Left lung (tissue), 10 donors: Measurements from ENCODE around the gene TACC3. TPM values are rescaled to one million over a fixed set of nuclear protein-coding genes. Genes with fewer than 3 reads are reported as not detected.

Experiments used
- ATAC-seq: fragments of 200-7000 bp; cut with Tn5 transposase; one replicate; pipeline ENCODE4 v1.9.1; 2020; ENCODE audit warnings: moderate library complexity
- DNase-seq, 4 donors: peaks; one replicate each; pipeline ENCODE4 v3.0.0-alpha.2; 2013 to 2020
- H3K27ac ChIP-seq, 2 donors: fragments of 200-600 bp; sonication (generic) in 1 of 2; one replicate each; pipeline versions ENCODE4 v1.5.0 to v1.8.0; 2020 to 2021
- H3K27me3 ChIP-seq, 2 donors: fragments of 200-600 bp; sonication (generic) in 1 of 2; one replicate each; pipeline versions ENCODE4 v1.5.0 to v1.8.0; 2020 to 2021
- H3K36me3 ChIP-seq, 2 donors: fragments of 200-600 bp; sonication (generic) in 1 of 2; one replicate each; pipeline versions ENCODE4 v1.5.0 to v1.8.0; 2020 to 2021
- H3K4me1 ChIP-seq, 2 donors: fragments of 200-600 bp; one replicate each; pipeline ENCODE4 v1.8.0; 2021
- H3K4me3 ChIP-seq, 2 donors: fragments of 200-600 bp; sonication (generic) in 1 of 2; one replicate each; pipeline versions ENCODE4 v1.5.0 to v1.8.0; 2020 to 2021; ENCODE audit warnings: mild to moderate bottlenecking in 1 of 2
- H3K9me3 ChIP-seq, 2 donors: fragments of 200-600 bp; sonication (generic) in 1 of 2; one replicate each; pipeline versions ENCODE4 v1.5.0 to v1.8.0; 2020 to 2021
- CTCF ChIP-seq, 2 donors: fragments of 200-600 bp; sonication (generic) in 1 of 2; IDR thresholded peaks; one replicate each; pipeline versions ENCODE4 v1.5.0 to v1.8.0; 2021; ENCODE audit warnings: antibody characterized with exemption in 2 of 2
- intact Hi-C, 2 donors: fragments of 100-400 bp; cut with DNase I; formaldehyde crosslinking; loops; one replicate each; pipeline versions ENCODE4 v1.11.2 to v1.14.2; 2022
- polyA plus RNA-seq, 6 donors: library from polyadenylated mRNA; unstranded; fragments of 120-200 nt; gene quantifications; one replicate each; pipeline ENCODE4 v1.2.1, GENCODE V29; 2013; ENCODE audit not compliant: insufficient read length in 6 of 6
- total RNA-seq, 2 donors: library from RNA; stranded (reverse); fragmentation: NEBNext Ultra II Directional; extraction: Animal tissue kit (Norgen Biotek cat#: 25700); gene quantifications; one replicate each; pipeline ENCODE4 v1.2.1, GENCODE V29; 2021
- donor health status: DM: no; HTN: yes; CAD: no.
- donor health status: DM: no; HTN: no; CAD: no.

Gene TACC3
- total and polyA plus RNA-seq, 8 donors = 20.3 to 76.2 (median 44.7) TPM

GRCh38 chr4:1788254-1788973 is 67.1 kb downstream of the TACC3 start:
- no peak for TF ChIP-seq CTCF (IDR thresholded peaks at IDR 0.05)
- Histone ChIP-seq H3K36me3 (no peaks in the 10 kb centered on the region), H3K4me1 (no peaks in the 10 kb centered on the region), H3K27me3 (peaks cover 0 to 25% of the 10 kb centered on the region in 2 donors), H3K4me3 (no peak overlapping the region), H3K27ac (no peak overlapping the region), H3K9me3 (no peaks in the 10 kb centered on the region)
- intact Hi-C loops = no loop called here
- ATAC-seq (no peak), DNase-seq (no peak)

GRCh38 chr4:1789552-1789951 is 68.2 kb downstream of the TACC3 start:
- intact Hi-C loops = no loop called here
- Histone ChIP-seq H3K27ac (no peak overlapping the region), H3K4me3 (no peak overlapping the region), H3K27me3 (peaks cover 8 to 34% of the 10 kb centered on the region in 2 donors), H3K9me3 (no peaks in the 10 kb centered on the region), H3K36me3 (no peaks in the 10 kb centered on the region), H3K4me1 (peaks cover 6 to 10% of the 10 kb centered on the region in 2 donors)
- DNase-seq = no peak
- no peak for ATAC-seq
- TF ChIP-seq CTCF (IDR thresholded peaks at IDR 0.05) = no peak

GRCh38 chr4:1790005-1790404 is 68.7 kb downstream of the TACC3 start:
- ATAC-seq = no peak
- no peak for DNase-seq
- Histone ChIP-seq H3K4me1 (peaks cover 7 to 15% of the 10 kb centered on the region in 2 donors), H3K27me3 (peaks cover 12 to 39% of the 10 kb centered on the region in 2 donors), H3K4me3 (no peak overlapping the region), H3K27ac (no peak overlapping the region), H3K36me3 (no peaks in the 10 kb centered on the region), H3K9me3 (no peaks in the 10 kb centered on the region)
- intact Hi-C loops = no loop called here
- TF ChIP-seq CTCF (IDR thresholded peaks at IDR 0.05) = no peak

GRCh38 chr4:1792158-1792831 is 71.0 kb downstream of the TACC3 start:
- no peak overlapping the region for H3K27ac ChIP-seq
- peaks cover 11 to 22% of the 10 kb centered on the region in 2 donors for H3K4me1 ChIP-seq
- no peaks in the 10 kb centered on the region for H3K36me3 ChIP-seq
- H3K27me3 ChIP-seq = peaks cover 24 to 62% of the 10 kb centered on the region in 2 donors
- H3K9me3 ChIP-seq = no peaks in the 10 kb centered on the region
- peak; percentile 40 for ATAC-seq
- DNase-seq = no peak
- intact Hi-C loops = no loop called here
- H3K4me3 ChIP-seq = peak overlapping the region in 1 of 2 donors; percentile 11
- TF ChIP-seq CTCF (IDR thresholded peaks at IDR 0.05) = no peak

- DNase-seq (peak in 2 of 4 donors; percentile 61 to 71), ATAC-seq (peak; percentile 88)
- no peak for TF ChIP-seq CTCF (IDR thresholded peaks at IDR 0.05)
Observed at GRCh38 chr4:1792832-1793495, 71.6 kb downstream of the TACC3 start, which contains the start of gene FGFR3. Gene FGFR3 (plus strand): TSS chr4:1793293. CDS start chr4:1793935, 642 bp downstream.

More at GRCh38 chr4:1792832-1793495, 71.6 kb downstream of the TACC3 start, which contains the start of gene FGFR3:
- peaks cover 11 to 23% of the 10 kb centered on the region in 2 donors for H3K4me1 ChIP-seq
- H3K4me3 ChIP-seq = peak within 1 kb of the TSS; percentile 19 to 43
- intact Hi-C loops = no loop called here
- H3K36me3 ChIP-seq = no peaks in the 10 kb centered on the region
- no peak within 1 kb of the TSS for H3K27ac ChIP-seq
- peaks cover 24 to 68% of the 10 kb centered on the region in 2 donors for H3K27me3 ChIP-seq
- no peaks in the 10 kb centered on the region for H3K9me3 ChIP-seq
